Astrocyte of the hippocampus (primary cell): Measurements from ENCODE around the gene AQR.
"Not testable (repeated sequence)": the region's sequence is repeated elsewhere in the genome, so short reads cannot be mapped to it uniquely, and the experiment has no call there.

ENCODE experiments used
- DNase-seq: peaks from one replicate; pipeline ENCODE4 v3.0.0; 2011; ENCODE audit warnings: low read depth, low spot score

The AQR gene

GRCh38 chr15:34953851-34954250 is 15.7 kb downstream of the AQR start:
- no peak for DNase-seq

GRCh38 chr15:34952481-34952880 is 17.1 kb downstream of the AQR start:
- no peak for DNase-seq

DNA sequence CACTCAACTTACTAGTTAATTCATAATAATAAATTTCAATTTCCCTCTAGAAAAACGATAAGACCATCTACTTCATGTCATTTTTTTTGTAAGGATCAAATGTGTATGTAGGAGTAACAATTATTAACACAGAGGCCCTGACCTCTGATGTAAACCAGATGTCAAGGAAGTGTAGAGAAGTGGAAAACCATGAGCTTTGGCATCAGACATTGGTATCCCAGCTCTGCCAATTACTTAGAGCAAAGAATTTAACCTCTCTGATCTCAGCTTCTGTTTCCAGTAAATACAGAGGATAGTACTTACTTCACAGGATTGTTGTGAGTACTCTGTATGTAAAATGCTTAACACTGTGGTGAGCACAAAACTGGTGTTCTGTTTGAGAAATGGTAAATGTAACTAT is 17.5 kb downstream of the AQR start:
- peak; percentile 34 for DNase-seq

GRCh38 chr15:34944936-34945335 is 24.6 kb downstream of the AQR start:
- no peak for DNase-seq

DNA sequence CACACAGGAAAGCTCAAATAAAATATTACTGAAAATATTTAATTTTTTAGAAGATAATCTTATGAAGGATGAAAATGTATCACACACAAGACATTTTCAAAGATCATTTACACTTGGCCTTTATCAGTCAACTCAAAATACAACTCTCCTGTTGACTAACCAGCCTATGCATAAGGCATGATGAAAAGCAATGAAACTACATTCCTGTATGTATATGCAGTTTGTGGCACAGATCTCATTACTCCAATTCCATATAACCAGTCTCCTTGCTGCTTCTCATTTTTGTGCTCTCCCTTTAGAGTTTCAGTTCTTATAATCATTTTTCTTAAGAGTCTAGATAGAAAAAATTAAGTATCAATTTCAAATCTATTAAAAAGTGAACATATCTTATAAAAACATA is 25.8 kb downstream of the AQR start:
- no peak for DNase-seq

DNA sequence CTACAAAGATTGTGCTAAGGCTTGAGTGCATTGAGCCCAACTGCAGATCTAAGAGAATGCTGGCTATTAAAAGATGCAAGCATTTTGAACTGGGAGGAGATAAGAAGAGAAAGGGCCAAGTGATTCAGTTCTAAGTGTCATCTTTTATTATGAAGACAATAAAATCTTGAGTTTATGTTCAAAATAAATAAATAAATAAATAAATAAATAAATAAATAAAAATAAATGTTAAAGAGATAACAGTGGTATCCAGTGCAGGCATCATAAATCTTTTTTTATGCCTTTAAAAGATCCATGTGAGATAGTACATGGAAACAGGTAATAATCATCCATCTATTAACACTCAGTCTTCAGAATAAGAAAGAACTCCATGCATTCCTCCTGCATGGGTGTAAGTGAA is 26.3 kb downstream of the AQR start:
- not testable (repeated sequence) for DNase-seq

DNA sequence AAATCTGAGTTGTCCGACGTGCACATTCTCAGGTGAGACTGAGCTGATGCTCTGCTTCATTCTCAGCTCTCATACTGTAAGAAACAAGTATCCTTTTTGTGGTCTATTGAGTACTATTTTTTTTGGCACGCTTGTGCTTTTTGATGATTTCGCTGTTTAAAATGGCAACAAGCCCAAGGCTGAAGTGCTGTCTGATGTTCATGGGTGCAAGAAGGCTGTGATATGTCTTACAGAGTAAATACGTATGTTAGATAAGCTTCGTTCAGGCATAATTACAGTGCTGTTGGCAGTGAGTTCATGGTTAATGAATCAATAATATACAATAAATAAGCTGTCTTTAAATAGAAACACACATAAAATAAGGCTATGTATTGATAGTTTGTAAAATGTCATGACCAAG is 27.2 kb downstream of the AQR start:
- peak; percentile 57 for DNase-seq

- DNase-seq, result no peak
Measured at GRCh38 chr15:34941831-34942230, 27.7 kb downstream of the AQR start.

- no peak for DNase-seq
Measured at GRCh38 chr15:34941185-34941698, 28.3 kb downstream of the AQR start.

GRCh38 chr15:34933432-34933975 is 36.0 kb downstream of the AQR start:
- no peak for DNase-seq

DNA sequence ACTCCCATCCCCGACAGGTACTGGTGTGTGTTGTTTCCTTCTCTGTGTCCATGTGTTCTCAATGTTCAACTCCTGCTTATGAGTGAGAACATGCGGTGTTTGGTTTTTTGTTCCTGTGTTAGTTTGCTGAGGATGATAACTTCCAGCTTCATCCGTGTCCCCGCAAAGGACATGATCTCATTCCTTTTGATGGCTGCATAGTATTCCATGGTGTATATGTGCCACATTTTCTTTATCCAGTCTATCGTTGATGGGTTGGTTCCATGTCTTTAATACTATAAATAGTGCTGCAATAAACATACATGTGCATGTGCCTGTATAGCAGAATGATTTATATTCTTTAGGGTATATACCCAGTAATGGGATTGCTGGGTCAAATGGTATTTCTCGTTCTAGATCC is 41.2 kb downstream of the AQR start:
- not testable (repeated sequence) for DNase-seq

DNA sequence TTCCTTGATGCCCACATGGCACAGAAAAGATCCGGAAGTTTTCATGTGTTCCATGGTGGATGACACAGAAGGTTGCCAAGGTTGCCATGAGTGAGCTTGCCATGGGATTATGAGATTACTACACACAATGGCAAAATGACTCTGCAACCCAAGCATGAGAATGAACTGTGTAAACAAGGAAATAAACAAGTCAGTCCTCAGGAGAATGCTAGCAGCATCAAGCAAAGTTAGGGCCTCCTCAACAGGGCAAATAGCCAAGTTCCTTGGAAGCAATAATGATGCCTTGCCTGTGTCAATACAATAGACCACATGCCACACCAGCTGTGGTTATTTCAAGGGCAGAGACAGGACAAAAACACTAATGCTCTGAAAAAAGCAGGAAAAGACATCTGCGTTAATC is 41.8 kb downstream of the AQR start:
- DNase-seq, result no peak

DNA sequence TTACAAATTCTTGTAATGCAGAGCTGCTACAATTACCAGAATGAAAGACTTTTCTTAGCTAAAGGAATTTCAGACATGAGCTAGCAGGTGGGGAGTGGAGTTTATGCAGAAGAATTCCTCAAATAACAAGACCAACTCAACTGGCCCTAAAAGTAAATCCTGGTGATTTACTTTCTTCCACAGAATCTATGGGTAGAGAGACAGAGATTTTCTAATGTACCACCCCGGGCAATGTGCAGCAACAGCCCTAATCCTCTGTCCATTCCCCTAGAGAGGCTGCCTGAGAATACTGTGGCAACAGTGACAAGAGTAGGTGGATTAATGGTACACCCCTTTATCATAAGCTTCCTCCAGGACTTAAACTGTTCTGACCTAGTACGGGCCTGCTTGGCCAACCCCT is 55.2 kb downstream of the AQR start:
- peak; percentile 2 for DNase-seq

GRCh38 chr15:34905047-34905446 is 64.5 kb downstream of the AQR start:
- no peak for DNase-seq

DNA sequence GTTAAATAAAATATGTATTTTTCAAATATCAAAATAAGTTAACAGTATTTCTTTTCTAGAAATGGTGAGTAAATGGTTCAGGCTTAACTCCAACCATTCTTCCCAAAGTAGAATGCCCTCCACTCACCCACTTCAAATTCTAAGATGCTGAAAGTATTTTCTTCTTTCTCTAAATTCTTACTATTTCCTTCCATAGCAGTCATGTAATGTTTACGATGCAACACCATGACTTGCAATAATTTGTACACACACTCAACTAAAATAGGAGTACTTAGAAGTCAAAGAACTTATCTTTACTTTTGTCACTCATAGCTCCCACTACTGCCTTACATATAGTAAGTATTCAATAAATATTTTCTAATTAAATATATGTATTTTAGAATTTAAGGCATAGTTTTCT is 65.0 kb downstream of the AQR start:
- no peak for DNase-seq

DNA sequence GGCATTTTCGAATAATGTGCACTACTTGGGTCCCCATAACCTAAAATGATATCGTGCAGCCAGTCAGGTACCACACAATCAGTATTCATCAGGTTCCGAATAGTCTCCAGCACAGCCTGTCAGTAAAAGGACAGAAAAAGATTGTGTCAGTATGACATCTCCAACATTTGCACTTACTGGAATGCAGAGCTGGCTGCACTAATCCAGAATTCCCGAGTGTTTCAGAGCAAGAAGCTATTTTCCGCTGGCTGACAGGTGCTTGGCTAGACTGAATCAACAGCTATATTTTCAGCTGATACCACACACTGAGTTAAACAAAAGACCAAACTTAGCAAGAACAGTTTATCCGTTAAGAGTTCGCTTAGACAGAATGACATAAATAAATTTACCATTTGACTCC is 68.8 kb downstream of the AQR start:
- DNase-seq, result no peak

GRCh38 chr15:34896183-34896582 is 73.4 kb downstream of the AQR start:
- DNase-seq, result no peak

DNA sequence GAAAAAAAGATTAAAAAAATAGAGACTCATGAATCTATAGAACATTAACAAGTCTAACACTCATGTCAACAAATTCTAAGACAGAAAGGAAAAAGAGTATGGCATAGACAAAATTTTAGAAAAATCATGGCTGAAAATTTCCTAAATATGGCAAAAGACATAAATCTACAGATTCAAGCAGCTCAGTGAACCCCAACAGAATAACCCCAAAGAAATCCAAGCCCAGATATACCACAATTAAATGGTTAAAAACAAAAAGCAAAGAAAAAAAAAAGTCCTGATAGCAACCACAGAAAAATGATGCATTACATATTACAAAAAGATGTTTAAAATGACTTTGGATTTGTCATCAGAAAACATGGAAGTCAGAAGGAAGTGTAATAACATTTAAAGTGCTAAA is 75.6 kb downstream of the AQR start:
- no peak for DNase-seq

DNA sequence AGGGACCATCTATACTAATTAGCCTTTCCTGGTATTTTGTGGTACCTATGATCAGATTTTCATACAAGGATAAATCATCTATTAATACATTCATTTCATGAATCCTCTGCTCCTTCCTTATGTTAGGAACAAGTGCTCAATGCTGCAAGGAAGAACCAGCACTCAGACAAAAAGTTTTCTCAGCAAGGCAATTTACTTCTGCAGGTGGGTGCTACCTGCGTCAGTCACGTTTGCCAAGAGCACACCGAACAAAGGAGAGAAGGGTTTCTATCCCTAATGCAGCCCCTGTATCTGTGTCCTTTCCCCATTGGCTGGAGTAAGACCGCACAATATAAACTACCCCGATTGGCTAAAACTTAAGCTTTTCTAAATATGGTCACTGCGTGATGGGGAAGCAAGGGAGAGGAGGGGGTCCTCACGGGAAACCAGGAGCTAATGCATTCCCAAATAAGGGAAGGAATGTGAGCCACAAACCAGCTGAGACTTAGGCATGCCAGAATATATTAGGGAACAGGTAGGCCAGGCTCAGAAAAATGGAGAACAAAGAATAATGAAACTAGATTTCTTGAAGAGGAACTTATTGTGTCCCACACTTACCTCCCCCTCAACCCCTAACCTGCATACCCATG is 76.5 kb downstream of the AQR start:
- no peak for DNase-seq

DNA sequence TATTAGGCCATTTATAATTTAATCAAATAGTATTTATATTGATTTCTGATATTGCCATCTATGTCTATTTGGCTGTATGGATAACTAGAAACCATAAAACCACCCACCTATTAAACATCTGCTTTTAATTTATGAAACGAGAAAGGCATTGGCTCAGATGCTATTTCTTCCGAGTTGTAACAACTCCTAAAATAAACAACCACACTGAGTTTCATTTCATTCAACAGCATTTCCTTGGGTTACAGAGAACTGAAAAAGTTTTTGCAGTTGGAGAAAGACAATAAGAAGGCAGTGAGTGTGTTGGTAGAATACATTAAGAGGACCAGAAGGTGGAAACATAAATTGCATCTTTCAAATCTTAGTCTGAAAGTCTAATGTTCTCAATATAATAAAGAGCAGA is 79.1 kb downstream of the AQR start:
- DNase-seq, result no peak

DNA sequence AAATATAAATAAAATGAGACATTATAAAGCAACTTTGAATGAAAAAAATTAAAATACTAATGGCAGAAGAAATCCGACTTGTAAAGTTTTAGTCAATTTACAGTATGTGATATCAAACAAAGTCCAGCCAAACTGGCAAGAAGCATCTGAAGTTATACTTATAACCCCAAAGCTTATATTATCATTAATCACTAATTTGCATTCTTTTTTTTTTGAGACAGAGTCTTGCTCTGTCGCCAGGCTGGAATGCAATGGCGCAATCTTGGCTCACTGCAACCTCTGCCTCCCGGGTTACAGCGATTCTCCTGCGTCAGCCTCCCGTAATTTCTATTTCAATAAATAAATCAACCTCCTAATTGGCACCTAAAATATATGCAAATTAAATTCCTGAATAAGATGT is 80.1 kb downstream of the AQR start:
- no peak for DNase-seq

GRCh38 chr15:34886134-34886533 is 83.4 kb downstream of the AQR start:
- DNase-seq, result no peak

DNA sequence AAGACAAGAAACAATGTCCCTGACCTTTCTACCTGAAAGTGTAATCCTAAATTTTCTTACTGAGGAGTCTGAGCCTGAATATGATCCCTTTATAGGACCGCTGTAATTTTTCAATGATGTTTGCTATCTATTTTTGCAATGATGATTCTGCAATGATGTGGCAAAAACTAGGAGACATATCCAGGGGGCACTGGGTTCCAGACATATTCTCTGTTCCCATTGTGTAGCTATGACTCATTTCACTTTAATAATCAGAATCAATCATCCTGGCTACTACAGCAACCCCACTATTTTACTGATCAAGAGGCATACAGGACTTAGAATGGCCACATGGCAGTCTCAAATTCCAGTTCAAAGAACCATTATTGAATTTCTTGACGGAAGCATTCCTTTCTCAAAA is 85.9 kb downstream of the AQR start:
- no peak for DNase-seq

DNA sequence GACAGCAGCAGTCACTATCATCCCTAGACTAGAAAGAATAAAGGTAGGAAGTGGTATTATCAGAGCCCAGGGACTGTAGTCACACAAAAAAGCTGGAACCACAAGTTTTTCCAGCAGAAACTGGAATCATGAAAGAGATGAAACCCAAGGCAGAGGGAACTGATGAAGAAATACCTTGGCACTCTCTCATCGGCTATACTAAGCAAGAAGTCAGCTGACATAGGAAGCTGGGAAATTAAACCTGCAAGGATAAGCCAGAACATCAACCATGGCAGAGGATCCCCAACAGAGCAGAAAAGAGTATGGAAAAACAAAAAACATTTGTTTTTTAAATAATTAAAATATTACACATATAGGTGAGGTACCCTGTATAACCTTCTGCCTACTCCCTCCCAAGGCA is 86.5 kb downstream of the AQR start:
- no peak for DNase-seq
